ENCODE measurements around the gene LUZP2. TPM values are rescaled to one million over a fixed set of nuclear protein-coding genes. Genes with fewer than 3 reads are reported as not detected.
"Not testable (repeated sequence)": the region's sequence is repeated elsewhere in the genome, so short reads cannot be mapped to it uniquely, and the experiment has no call there.

LUZP2 gene
- total RNA-seq, 1 donor from 2014 or later: not detected

DNA sequence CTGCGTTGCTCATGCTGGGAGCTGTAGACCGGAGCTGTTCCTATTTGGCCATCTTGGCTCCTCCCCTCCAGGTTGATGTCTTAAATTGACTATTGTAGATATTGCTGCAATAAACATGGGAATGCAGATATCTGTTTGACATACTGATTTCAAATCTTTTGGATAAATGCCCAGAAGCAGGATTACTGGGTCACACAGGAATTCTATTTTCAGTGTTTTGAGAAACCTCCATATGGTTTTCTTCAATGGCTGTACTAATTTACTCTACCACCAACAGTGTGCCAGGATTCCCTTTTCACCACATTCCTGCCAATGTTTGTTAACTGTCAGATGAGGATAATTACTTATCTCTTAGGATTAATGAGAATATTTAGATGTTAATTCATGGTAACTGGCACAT, 467.0 kb downstream of the LUZP2 start:
- H3K27me3 ChIP-seq (ENCODE audit: low read depth): no peaks in the 10 kb centered on the region
- intact Hi-C loops (cut with DNase I): no loop called here
- H3K4me1 ChIP-seq: no peaks in the 10 kb centered on the region
- DNase-seq: no peak
- H3K9me3 ChIP-seq: no peaks in the 10 kb centered on the region
- H3K4me3 ChIP-seq: no peak overlapping the region
- ATAC-seq: no peak
- no peaks in the 10 kb centered on the region for H3K36me3 ChIP-seq
- H3K27ac ChIP-seq: no peak overlapping the region
- no peak for TF ChIP-seq CTCF (IDR thresholded peaks at IDR 0.05)

DNA sequence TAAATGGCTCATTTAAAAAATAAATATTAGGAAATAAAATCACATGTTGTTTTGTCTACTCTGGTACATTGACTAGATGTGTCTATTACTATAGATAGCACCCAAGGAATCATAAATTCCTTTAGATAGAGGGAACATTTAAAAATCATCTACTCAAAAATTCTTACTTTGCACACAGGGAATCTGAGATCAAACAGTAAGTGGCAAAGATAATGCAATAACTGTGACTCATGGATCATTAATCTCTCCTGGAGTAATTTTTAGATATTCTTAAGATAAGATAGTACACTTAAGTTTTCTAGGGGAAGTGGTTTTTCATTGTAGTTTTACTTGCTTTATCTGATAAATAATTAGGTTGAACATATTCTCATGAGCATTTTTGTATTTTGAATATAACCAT, 468.9 kb downstream of the LUZP2 start:
- H3K27me3 ChIP-seq (ENCODE audit: low read depth): no peaks in the 10 kb centered on the region
- ATAC-seq (no peak), DNase-seq (no peak)
- TF ChIP-seq CTCF (IDR thresholded peaks at IDR 0.05): no peak
- no peaks in the 10 kb centered on the region for H3K4me1 ChIP-seq
- no peak overlapping the region for H3K4me3 ChIP-seq
- intact Hi-C loops (cut with DNase I): no loop called here
- H3K36me3 ChIP-seq: no peaks in the 10 kb centered on the region
- no peaks in the 10 kb centered on the region for H3K9me3 ChIP-seq
- no peak overlapping the region for H3K27ac ChIP-seq

- DNase-seq; H3K9me3 ChIP-seq; ATAC-seq; H3K27me3 ChIP-seq (ENCODE audit: low read depth); H3K4me1 ChIP-seq; H3K4me3 ChIP-seq; intact Hi-C loops (cut with DNase I); H3K36me3 ChIP-seq; H3K27ac ChIP-seq: not testable (repeated sequence)
These were observed 497.1 kb downstream of the LUZP2 start for GRCh38 chr11:24993903-24994302.

- H3K36me3 ChIP-seq; H3K9me3 ChIP-seq; DNase-seq; H3K27ac ChIP-seq; H3K4me1 ChIP-seq; H3K4me3 ChIP-seq; ATAC-seq; H3K27me3 ChIP-seq (ENCODE audit: low read depth); intact Hi-C loops (cut with DNase I): not testable (repeated sequence)
These were observed 503.1 kb downstream of the LUZP2 start for GRCh38 chr11:24999929-25000328.

DNA sequence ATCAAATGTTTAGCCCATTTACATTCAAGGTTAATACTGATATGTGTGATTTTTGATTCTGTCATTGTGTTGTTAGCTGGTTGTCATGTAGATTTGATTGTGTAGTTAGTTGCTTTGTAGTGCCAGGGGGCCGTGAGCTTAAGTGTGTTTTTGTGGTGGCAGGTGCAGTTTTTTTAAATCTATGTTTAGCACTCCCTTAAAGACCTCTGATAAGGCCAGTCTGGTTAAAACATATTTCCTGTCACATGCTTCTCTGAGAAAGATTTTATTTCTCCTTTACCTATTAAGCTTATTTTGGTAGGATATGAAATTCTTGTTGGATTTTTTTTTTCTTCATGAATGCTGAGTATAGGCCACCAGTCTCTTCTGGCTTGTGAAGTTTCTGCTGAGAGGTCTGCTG, 540.6 kb downstream of the LUZP2 start:
- no peak for ATAC-seq
- intact Hi-C loops (cut with DNase I): no loop called here
- no peaks in the 10 kb centered on the region for H3K9me3 ChIP-seq
- H3K4me1 ChIP-seq: no peaks in the 10 kb centered on the region
- H3K27me3 ChIP-seq (ENCODE audit: low read depth): no peaks in the 10 kb centered on the region
- no peak for DNase-seq
- H3K36me3 ChIP-seq: no peaks in the 10 kb centered on the region
- no peak overlapping the region for H3K4me3 ChIP-seq
- H3K27ac ChIP-seq: no peak overlapping the region
- TF ChIP-seq CTCF (IDR thresholded peaks at IDR 0.05): no peak

GRCh38 chr11:25038131-25038530, 541.3 kb downstream of the LUZP2 start:
- no peaks in the 10 kb centered on the region for H3K4me1 ChIP-seq
- ATAC-seq (no peak), DNase-seq (no peak)
- no peaks in the 10 kb centered on the region for H3K36me3 ChIP-seq
- no peaks in the 10 kb centered on the region for H3K27me3 ChIP-seq (ENCODE audit: low read depth)
- no peaks in the 10 kb centered on the region for H3K9me3 ChIP-seq
- H3K27ac ChIP-seq: no peak overlapping the region
- TF ChIP-seq CTCF (IDR thresholded peaks at IDR 0.05): no peak
- intact Hi-C loops (cut with DNase I): no loop called here
- no peak overlapping the region for H3K4me3 ChIP-seq

DNA sequence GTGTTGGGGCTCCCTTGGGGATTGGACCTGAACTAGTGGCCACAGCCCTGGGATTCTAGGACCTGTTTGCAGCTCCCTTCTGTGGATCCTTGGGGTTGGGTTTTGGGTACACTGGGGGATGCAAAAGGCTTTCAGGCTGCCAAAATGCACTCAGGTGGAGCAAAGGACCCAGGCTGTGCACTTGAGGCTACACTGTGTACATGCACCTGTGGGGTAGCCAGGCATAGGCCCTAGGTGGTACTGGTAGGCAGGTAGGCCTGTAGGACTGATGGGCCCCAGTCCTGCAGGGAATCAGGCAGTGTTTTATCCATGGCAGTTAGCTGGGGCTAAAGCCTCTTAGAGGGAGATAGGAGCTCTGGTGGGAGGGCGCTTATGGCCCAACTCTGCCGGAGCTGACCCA, 542.3 kb downstream of the LUZP2 start:
- H3K27ac ChIP-seq: no peak overlapping the region
- H3K9me3 ChIP-seq: no peaks in the 10 kb centered on the region
- H3K36me3 ChIP-seq: no peaks in the 10 kb centered on the region
- no peak overlapping the region for H3K4me3 ChIP-seq
- ATAC-seq (no peak), DNase-seq (no peak)
- intact Hi-C loops (cut with DNase I): no loop called here
- TF ChIP-seq CTCF (IDR thresholded peaks at IDR 0.05): no peak
- H3K27me3 ChIP-seq (ENCODE audit: low read depth): no peaks in the 10 kb centered on the region
- no peaks in the 10 kb centered on the region for H3K4me1 ChIP-seq

All from lower lobe of right lung (tissue), 2 donors.